Activated CD8-positive, alpha-beta memory T cell treated with anti-CD3 and anti-CD28 coated beads, Interleukin-2, amount 50 U/mL, for 4 hours (primary cell): ENCODE results near the gene TOLLIP.
"Not testable (repeated sequence)": the region's sequence is repeated elsewhere in the genome, so short reads cannot be mapped to it uniquely, and the experiment has no call there.

Experiments used
- DNase-seq: peaks from one replicate; pipeline ENCODE4 v3.0.0-alpha.2; 2020

The TOLLIP gene

GRCh38 chr11:1260023-1260501 lies 49.4 kb downstream of the TOLLIP start:
- no peak for DNase-seq

- DNase-seq = no peak
Observed at GRCh38 chr11:1259561-1259960, 49.9 kb downstream of the TOLLIP start.

GRCh38 chr11:1259076-1259461 lies 50.4 kb downstream of the TOLLIP start:
- no peak for DNase-seq

GRCh38 chr11:1258401-1259075 lies 50.9 kb downstream of the TOLLIP start:
- DNase-seq = no peak

- DNase-seq = no peak
Observed at GRCh38 chr11:1257916-1258315, 51.5 kb downstream of the TOLLIP start.

- no peak for DNase-seq
Observed at GRCh38 chr11:1257366-1257765, 52.1 kb downstream of the TOLLIP start.

GRCh38 chr11:1256257-1257045 lies 53.0 kb downstream of the TOLLIP start:
- no peak for DNase-seq

GRCh38 chr11:1255151-1255550 lies 54.3 kb downstream of the TOLLIP start:
- DNase-seq = no peak

- DNase-seq = no peak
Observed at GRCh38 chr11:1254733-1255132, 54.7 kb downstream of the TOLLIP start.

- DNase-seq = no peak
Observed at GRCh38 chr11:1254086-1254648, 55.3 kb downstream of the TOLLIP start.

- no peak for DNase-seq
Observed at GRCh38 chr11:1253103-1253485, 56.3 kb downstream of the TOLLIP start.

- no peak for DNase-seq
Observed at GRCh38 chr11:1252371-1253102, 56.9 kb downstream of the TOLLIP start.

GRCh38 chr11:1251236-1251770 lies 58.1 kb downstream of the TOLLIP start:
- DNase-seq = no peak

GRCh38 chr11:1250411-1250810 lies 59.0 kb downstream of the TOLLIP start:
- not testable (repeated sequence) for DNase-seq

GRCh38 chr11:1248951-1249350 lies 60.5 kb downstream of the TOLLIP start:
- DNase-seq = not testable (repeated sequence)

- not testable (repeated sequence) for DNase-seq
Observed at GRCh38 chr11:1247026-1247425, 62.4 kb downstream of the TOLLIP start.

- DNase-seq = not testable (repeated sequence)
Observed at GRCh38 chr11:1246301-1246700, 63.1 kb downstream of the TOLLIP start.

- DNase-seq = not testable (repeated sequence)
Observed at GRCh38 chr11:1245717-1246116, 63.7 kb downstream of the TOLLIP start.

GRCh38 chr11:1244557-1244956 lies 64.9 kb downstream of the TOLLIP start:
- DNase-seq = not testable (repeated sequence)

GRCh38 chr11:1243521-1243920 lies 65.9 kb downstream of the TOLLIP start:
- DNase-seq = not testable (repeated sequence)

GRCh38 chr11:1242751-1243150 lies 66.7 kb downstream of the TOLLIP start:
- not testable (repeated sequence) for DNase-seq

GRCh38 chr11:1242289-1242688 lies 67.1 kb downstream of the TOLLIP start:
- DNase-seq = no peak

GRCh38 chr11:1241706-1242105 lies 67.7 kb downstream of the TOLLIP start:
- no peak for DNase-seq
